ENCODE results near the gene ZP1.

Gene ZP1

DNA sequence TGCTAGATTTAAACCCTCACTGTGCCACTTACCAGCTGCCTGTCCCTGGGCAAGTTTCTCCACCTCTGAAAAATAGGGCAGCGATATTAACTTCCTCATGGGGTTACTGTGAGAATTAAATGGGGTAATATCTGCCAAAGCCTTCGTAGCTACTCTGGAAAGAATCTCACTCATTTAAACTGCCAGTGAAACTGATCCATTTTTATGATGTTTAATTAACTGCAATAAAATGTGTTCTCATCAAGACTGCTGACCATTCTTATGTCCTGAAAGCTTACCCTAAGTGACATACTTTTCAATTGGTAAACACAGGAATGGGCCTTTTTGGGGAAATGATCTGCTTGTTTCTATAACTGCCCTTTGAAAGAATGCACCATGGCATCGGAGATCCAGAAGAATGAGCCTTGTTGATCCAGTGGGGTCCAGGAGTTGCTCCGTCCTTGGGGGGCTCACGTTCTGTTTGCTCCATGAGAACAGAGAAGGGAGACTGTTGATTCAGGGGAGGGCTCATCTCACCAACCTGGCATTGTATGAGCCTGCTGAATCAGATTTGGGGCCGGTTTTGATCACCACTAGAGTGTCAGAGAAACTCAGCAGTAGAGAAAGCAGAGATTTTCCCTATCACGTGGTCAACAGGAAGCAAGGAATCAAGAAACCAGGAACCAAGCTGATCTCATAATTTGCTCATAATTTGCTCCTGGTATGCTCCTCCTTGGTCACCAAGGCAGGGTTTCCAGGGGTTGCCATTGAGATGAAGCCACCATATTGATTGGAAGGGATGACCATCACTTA, 32.4 kb upstream of the ZP1 start:
- FAIRE-seq: no peak
- no peak for DNase-seq (ENCODE audit: insufficient read length)
- TF ChIP-seq POLR2A (IDR thresholded peaks at IDR 0.05; ENCODE audit: low read depth, low read length) (no peak), TAF1 (IDR thresholded peaks at IDR 0.05; ENCODE audit: borderline replicate concordance, low read depth, low read length) (no peak), POLR2AphosphoS5 (IDR thresholded peaks at IDR 0.05; ENCODE audit: low read depth, low read length) (no peak)

DNA sequence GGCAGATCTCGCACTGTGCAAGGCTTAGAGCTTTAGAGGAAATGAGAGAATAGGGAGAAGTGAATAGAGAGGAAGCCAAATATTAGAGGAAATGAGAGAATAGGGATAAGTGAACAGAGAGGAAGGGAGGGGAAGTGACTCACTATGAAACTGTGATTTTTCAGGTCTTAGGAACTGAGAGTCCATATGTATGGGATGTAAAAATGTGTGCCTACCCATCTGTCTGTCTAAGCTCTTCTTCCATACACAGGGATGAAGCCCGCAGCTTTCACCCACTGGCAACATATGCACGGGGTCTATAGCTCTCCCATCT, 31.9 kb upstream of the ZP1 start:
- TF ChIP-seq POLR2AphosphoS5 (IDR thresholded peaks at IDR 0.05; ENCODE audit: low read depth, low read length) (no peak), POLR2A (IDR thresholded peaks at IDR 0.05; ENCODE audit: low read depth, low read length) (no peak), TAF1 (IDR thresholded peaks at IDR 0.05; ENCODE audit: borderline replicate concordance, low read depth, low read length) (no peak)
- FAIRE-seq (no peak), DNase-seq (ENCODE audit: insufficient read length) (no peak)

DNA sequence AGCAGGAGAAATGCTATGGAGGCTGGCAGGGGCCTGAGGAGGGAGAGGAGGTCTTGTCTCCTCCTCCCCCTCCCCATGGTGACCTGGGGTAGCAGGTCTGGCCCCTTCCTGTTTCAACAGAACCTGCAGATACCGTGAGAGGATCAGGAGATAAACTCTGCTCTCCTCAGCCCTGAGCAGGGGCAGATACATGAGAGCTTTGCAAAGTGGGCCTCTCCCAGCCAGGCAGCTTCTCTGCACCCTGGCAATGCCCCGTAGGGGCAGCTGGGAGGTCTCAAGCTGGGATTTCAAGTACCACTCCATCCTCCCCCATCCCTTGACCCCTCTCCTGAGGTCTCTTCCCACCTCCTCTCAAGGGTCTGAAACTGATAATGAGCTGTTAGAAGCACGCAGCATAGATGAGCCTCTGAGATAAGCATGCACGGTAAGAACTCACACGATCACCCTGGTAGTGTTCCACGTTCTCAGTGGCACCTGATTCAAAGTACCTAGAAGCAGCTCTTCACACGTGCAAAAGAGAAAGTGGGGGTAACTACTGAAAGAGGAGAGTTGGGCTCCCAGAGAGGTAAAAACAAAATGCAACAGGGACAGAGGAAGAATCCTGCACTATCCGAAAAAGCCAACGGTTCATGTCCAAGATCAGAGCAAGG, 30.4 kb upstream of the ZP1 start:
- DNase-seq (ENCODE audit: insufficient read length) (no peak), FAIRE-seq (no peak)
- TF ChIP-seq POLR2AphosphoS5 (IDR thresholded peaks at IDR 0.05; ENCODE audit: low read depth, low read length) (no peak), POLR2A (IDR thresholded peaks at IDR 0.05; ENCODE audit: low read depth, low read length) (no peak), TAF1 (IDR thresholded peaks at IDR 0.05; ENCODE audit: borderline replicate concordance, low read depth, low read length) (no peak)

DNA sequence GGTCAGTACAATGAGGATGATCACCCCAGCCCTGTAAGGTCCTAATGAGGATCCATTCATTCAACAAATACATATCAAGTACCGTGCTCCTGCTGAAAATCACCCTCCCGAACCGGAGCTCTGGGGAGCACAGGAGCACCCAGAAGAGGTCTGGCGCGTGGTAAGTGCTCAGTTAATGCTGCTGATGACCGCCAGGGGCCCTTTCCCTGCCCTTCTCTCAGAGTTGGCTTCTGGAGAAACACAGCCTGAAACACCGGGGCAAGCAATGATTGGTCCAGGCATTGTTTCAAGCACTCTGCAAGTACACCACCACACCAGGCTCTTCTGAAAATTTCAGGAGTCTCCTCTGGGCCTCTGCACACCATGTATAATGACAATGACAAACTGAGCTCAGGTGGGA, 29.2 kb upstream of the ZP1 start:
- DNase-seq (ENCODE audit: insufficient read length) (no peak), FAIRE-seq (no peak)

DNA sequence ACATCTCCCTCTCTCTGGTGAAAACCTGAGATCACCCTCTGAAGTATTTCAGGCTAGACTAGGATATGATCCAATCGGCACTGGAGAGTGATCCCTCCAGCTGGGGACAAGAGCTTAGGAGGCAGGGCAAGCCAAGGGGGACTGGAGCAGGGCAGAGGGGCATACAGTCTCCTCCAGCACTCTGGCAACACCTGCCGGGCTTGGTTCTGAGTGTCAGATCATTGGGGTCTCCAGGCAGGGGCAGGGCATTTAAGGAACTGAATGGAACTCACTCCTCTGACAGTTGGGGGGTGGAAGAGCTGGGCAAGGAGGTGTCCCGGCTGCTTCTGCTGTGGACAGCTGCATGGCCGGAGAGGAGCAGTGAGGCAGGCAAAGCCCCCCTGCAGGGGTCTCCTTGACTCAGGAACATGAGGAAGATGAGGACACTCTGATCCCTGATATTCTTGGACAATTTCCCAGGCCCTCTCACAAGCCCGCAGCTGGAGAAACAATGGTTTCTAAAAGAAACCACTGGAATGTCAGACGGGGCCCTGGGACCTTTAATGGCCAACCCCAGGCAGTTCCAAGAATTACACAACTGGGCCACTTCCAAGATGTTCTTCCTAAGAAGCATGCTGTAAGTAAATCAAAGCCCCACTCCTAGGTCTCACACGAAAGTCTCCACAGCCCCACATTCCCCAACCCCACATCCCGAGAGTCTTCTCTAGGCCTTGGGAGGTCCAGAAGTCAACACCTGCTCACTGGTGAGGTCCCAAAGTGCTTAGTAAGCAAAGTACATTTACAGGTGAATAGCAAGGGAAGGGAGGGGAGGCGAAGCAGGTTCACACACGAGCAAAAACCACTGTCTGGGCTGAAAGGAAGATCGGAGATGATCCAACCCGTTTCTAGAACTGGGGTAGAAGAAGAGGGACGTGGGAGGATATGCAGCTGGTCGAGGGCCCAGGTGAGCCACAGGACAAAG, 26.6 kb upstream of the ZP1 start:
- TF ChIP-seq TAF1 (IDR thresholded peaks at IDR 0.05; ENCODE audit: borderline replicate concordance, low read depth, low read length): no peak
- TF ChIP-seq POLR2AphosphoS5 (IDR thresholded peaks at IDR 0.05; ENCODE audit: low read depth, low read length): no peak
- no peak for TF ChIP-seq POLR2A (IDR thresholded peaks at IDR 0.05; ENCODE audit: low read depth, low read length)
- FAIRE-seq (peak; percentile 51), DNase-seq (ENCODE audit: insufficient read length) (no peak)

More for the DNA sequence above, 29.2 kb upstream of the ZP1 start:
- no peak for TF ChIP-seq POLR2A (IDR thresholded peaks at IDR 0.05; ENCODE audit: low read depth, low read length)
- TF ChIP-seq POLR2AphosphoS5 (IDR thresholded peaks at IDR 0.05; ENCODE audit: low read depth, low read length): no peak
- no peak for TF ChIP-seq TAF1 (IDR thresholded peaks at IDR 0.05; ENCODE audit: borderline replicate concordance, low read depth, low read length)

DNA sequence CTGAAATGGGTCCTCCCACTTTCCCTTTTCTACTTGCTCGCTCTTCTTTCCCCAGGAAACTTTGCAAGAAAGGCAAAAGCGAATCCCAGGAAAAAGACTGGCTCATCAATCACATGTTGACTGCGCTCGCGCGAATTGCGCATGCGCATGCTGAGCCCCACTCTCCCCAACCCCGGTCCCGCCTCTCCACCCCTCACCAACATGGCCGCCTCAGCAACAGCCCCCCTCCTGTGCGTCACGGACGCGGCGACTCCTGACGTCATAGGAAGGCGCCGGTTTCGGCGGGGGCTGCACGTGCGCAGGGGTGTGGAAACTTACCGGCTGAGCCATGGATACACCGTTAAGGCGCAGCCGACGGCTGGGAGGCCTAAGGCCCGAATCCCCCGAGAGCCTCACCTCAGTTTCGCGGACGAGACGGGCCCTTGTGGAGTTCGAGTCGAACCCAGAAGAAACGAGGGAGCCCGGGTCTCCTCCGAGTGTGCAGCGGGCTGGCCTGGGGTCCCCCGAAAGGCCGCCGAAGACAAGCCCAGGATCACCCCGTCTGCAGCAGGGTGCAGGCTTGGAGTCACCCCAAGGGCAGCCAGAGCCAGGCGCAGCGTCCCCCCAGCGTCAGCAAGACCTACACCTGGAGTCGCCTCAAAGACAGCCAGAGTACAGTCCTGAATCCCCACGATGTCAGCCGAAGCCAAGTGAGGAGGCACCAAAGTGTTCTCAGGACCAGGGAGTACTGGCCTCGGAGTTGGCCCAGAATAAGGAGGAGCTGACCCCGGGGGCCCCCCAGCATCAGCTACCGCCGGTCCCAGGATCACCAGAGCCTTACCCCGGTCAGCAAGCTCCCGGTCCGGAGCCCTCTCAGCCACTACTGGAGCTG, 25.3 kb upstream of the ZP1 start, which contains the start of gene CCDC86:
TSS of gene CCDC86 (plus strand) at position 317 of the 871 bp plus-strand sequence. CDS start at position 329, 12 bp downstream.
- FAIRE-seq: peak; percentile 100
- TF ChIP-seq TAF1 (IDR thresholded peaks at IDR 0.05; ENCODE audit: borderline replicate concordance, low read depth, low read length): 0 out of 2 replicates have a peak, but pooled peaks have one; percentile 65
- TF ChIP-seq POLR2A (IDR thresholded peaks at IDR 0.05; ENCODE audit: low read depth, low read length): peak; percentile 59; the same call in 1 of the 2 replicates
- TF ChIP-seq POLR2AphosphoS5 (IDR thresholded peaks at IDR 0.05; ENCODE audit: low read depth, low read length): peak; percentile 31; the same call in 1 of the 2 replicates
- DNase-seq (ENCODE audit: insufficient read length): peak; percentile 99

DNA sequence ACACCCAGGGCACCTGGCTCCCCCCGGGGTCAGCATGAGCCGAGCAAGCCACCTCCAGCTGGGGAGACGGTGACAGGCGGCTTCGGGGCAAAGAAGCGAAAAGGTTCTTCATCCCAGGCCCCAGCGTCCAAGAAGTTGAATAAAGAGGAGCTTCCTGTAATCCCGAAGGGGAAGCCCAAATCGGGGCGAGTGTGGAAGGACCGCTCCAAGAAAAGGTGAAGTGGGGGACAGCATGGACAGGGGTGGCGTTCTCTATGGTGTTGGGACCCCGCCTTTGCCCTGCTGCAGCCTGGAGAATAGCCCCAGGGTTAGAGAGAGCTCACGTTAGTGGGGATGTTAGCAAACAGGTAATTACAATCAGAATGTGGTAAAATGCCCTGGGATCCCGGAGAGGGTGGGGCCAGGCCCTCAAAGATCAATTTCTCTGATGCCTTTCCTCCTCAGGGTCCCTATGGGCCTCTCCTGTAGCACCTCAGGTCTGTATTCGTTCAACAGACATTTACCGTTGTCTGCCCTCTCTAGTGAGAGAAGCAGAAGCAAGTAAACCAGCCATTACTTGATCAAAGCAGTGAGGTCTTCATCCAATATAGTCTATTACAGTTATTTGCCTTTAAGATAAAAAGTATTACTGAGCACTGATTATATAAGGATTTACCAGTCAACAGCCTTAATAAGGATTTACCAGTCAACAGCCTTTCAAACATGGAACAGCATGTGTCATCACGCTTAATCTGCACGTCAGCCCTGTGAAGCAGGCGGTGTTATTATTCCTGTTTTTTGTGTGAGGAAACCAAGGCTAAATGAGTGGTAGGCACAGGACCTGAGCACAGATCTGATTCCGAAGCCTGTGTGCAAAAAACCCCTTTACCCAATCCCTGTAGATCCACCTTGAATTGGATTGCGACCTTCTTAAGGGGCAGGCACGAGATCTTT, 24.4 kb upstream of the ZP1 start:
- peak; percentile 56 for FAIRE-seq
- DNase-seq (ENCODE audit: insufficient read length): no peak
- TF ChIP-seq TAF1 (IDR thresholded peaks at IDR 0.05; ENCODE audit: borderline replicate concordance, low read depth, low read length): no peak
- TF ChIP-seq POLR2A (IDR thresholded peaks at IDR 0.05; ENCODE audit: low read depth, low read length): no peak
- TF ChIP-seq POLR2AphosphoS5 (IDR thresholded peaks at IDR 0.05; ENCODE audit: low read depth, low read length): no peak

DNA sequence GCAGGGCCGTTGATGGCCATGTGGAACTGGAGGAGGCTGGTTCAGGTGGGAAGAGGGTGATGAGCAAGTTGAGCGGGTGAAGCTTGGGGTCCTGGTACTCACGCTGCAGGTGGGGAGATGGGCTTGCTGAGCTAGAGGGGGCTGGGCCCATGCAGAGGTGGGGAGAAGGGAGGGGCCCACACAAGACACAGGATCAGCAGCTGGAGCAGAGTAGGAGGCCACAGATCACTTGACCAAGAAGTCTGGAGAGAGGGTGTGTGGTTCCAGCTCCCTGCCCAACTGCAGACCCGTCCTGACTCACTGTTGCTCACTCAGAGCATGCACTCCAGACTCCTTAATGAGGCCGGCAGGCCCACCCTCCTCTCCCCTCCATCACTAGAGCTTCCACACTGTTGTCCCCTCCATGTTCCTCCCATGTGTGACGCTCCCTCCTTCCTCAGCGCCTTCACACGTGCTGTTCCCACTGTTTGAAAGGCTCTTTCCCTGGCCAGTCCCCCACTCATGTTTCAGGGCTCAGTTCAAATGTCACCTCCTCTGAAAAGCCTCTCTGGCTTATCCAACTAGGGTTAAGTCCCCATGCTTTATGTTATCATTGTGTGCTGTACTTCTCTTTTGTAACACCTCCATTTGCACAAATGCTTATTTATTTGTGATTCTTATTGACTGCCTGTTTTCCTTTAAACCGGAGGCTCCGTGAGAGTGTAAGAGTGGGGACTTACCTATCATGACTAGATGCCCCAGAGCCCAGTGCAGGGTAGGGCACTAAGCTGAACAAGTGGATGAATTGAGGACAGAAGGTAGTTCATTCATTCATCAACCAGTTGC, 23.1 kb upstream of the ZP1 start:
- TF ChIP-seq POLR2A (IDR thresholded peaks at IDR 0.05; ENCODE audit: low read depth, low read length): no peak
- TF ChIP-seq POLR2AphosphoS5 (IDR thresholded peaks at IDR 0.05; ENCODE audit: low read depth, low read length): no peak
- no peak for TF ChIP-seq TAF1 (IDR thresholded peaks at IDR 0.05; ENCODE audit: borderline replicate concordance, low read depth, low read length)
- FAIRE-seq (peak; percentile 50), DNase-seq (ENCODE audit: insufficient read length) (no peak)

DNA sequence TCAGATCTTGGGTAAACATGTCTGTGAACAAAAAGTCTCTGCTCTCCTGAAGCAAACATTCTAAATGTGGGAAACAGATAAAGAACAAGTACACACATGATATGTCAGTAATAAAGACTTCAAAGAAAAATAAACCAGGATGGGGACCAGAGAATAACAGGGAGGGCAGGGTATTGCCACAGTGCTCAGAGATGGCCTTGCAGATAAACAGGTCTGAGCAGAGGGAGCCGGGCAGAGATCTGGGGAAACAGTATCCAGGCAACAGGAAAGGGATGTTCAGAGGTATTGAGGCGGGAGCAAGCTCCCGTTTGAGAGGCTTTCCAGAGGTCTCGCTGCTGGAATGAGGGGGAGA, 22.5 kb upstream of the ZP1 start:
- no peak for TF ChIP-seq TAF1 (IDR thresholded peaks at IDR 0.05; ENCODE audit: borderline replicate concordance, low read depth, low read length)
- no peak for TF ChIP-seq POLR2AphosphoS5 (IDR thresholded peaks at IDR 0.05; ENCODE audit: low read depth, low read length)
- TF ChIP-seq POLR2A (IDR thresholded peaks at IDR 0.05; ENCODE audit: low read depth, low read length): no peak
- DNase-seq (ENCODE audit: insufficient read length) (no peak), FAIRE-seq (no peak)
